ENCODE data around the gene DLGAP1. TPM values are rescaled to one million over a fixed set of nuclear protein-coding genes. Genes with fewer than 3 reads are reported as not detected.

The DLGAP1 gene
- total and polyA plus RNA-seq, 10 of the 15 experiments (the other 5 are each of a cell fraction or from before 2014, with no cell fraction given): 0.23 to 27.6 (median 1.9) TPM

- ChIA-PET POLR2A (interaction anchor here (0.8 to 1.1 kb wide), 2 partner anchors 53 to 63 kb away, joined by 3 to 4 read pairs; no protein-coding TSS in a partner anchor), CTCF (interaction anchor here (0.8 to 1.4 kb wide), 5 partner anchors 8 to 364 kb away, joined by 3 read pairs; no protein-coding TSS in a partner anchor), SMC1A (ENCODE audit: uncharacterized antibody, unreplicated experiment) (interaction anchor here (0.9 to 1.1 kb wide), 3 partner anchors 8 to 374 kb away, joined by 3 read pairs; no protein-coding TSS in a partner anchor), RAD21 (ENCODE audit: unreplicated experiment) (interaction anchor here (0.7 kb wide), 1 partner anchor 379 kb away, joined by 3 read pairs; no protein-coding TSS in a partner anchor)
- no peak for FAIRE-seq
- DNase-seq (ENCODE audit: low read depth, low spot score): no peak
- no peaks in the 10 kb centered on the region for H4K20me1 ChIP-seq (ENCODE audit: control insufficient read depth, insufficient read depth)
- no peaks in the 10 kb centered on the region for H3K79me2 ChIP-seq (ENCODE audit: control insufficient read depth, insufficient read depth, low read length)
- no peak for ATAC-seq
- no TSS peak for BruUV-seq (replicated peaks)
- intact Hi-C loops (cut with micrococcal nuclease; ENCODE audit: unreplicated experiment): no loop called here
- H3K9me3 ChIP-seq (replicated peaks; ENCODE audit: control insufficient read depth, insufficient read depth, low read length): no peaks in the 10 kb centered on the region; the same call in 2 of the 3 replicates
- 38% methylated on average over 1 of the region's 1 CpG for WGBS (ENCODE audit: insufficient coverage, insufficient replicate concordance, low lambda C conversion rate, missing lambda C conversion rate)
- in situ Hi-C loops (cut with MboI): no loop called here
- peaks cover 8% of the 10 kb centered on the region for H3K4me1 ChIP-seq (ENCODE audit: control insufficient read depth, insufficient read depth, low read length)
- H3K36me3 ChIP-seq (ENCODE audit: control insufficient read depth in 2 of 2, insufficient read depth in 2 of 2, low read length in 1 of 2): no peaks in the 10 kb centered on the region
- no peak overlapping the region for H3K27ac ChIP-seq (ENCODE audit: control insufficient read depth, insufficient read depth)
- no peak overlapping the region for H3K4me2 ChIP-seq (ENCODE audit: control insufficient read depth, insufficient read depth)
- H3K4me3 ChIP-seq: no peak overlapping the region
- H3K27me3 ChIP-seq (replicated peaks in 1 of 2; ENCODE audit: control insufficient read depth in 2 of 2, insufficient read depth in 2 of 2, low read length in 1 of 2): no peaks in the 10 kb centered on the region
- H3K9ac ChIP-seq (ENCODE audit: control insufficient read depth, insufficient read depth, low read length): no peak overlapping the region
- no peak overlapping the region for H2AFZ ChIP-seq (ENCODE audit: control insufficient read depth, low read depth, low read length)
- no peak for TF ChIP-seq REST (IDR thresholded peaks at IDR 0.05; ENCODE audit: low read depth, low read length)
- no peak for TF ChIP-seq YY1 (IDR thresholded peaks at IDR 0.05; ENCODE audit: low read depth, low read length)
- no peak for TF ChIP-seq HCFC1 (IDR thresholded peaks at IDR 0.05; ENCODE audit: low read length)
- TF ChIP-seq TARDBP (IDR thresholded peaks at IDR 0.05; ENCODE audit: borderline replicate concordance): no peak
- no peak for TF ChIP-seq ZBTB33 (IDR thresholded peaks at IDR 0.05)
- TF ChIP-seq USF1 (IDR thresholded peaks at IDR 0.05; ENCODE audit: borderline replicate concordance, extremely low read length, insufficient read depth, low read depth, low read length): no peak
- no peak for TF ChIP-seq MEF2A (IDR thresholded peaks at IDR 0.05; ENCODE audit: insufficient read depth, low read depth, low read length)
- TF ChIP-seq IRF4 (IDR thresholded peaks at IDR 0.05; ENCODE audit: low read depth, low read length): no peak
- no peak for TF ChIP-seq PAX8 (IDR thresholded peaks at IDR 0.05)
- no peak for TF ChIP-seq USF2 (IDR thresholded peaks at IDR 0.05; ENCODE audit: borderline replicate concordance, low read depth, low read length)
- no peak for TF ChIP-seq TCF12 (IDR thresholded peaks at IDR 0.05; ENCODE audit: low read depth, low read length)
- TF ChIP-seq ZBTB11 (CRISPR knock-in tag; IDR thresholded peaks at IDR 0.05): no peak
- no peak for TF ChIP-seq RAD51 (IDR thresholded peaks at IDR 0.05)
- no peak for TF ChIP-seq YBX1 (IDR thresholded peaks at IDR 0.05)
Observed at GRCh38 chr18:3658529-3658928, 796.6 kb downstream of the DLGAP1 start.
